Inflammatory macrophage treated with lipopolysaccharide for 1 hour (primary cell): ENCODE measurements around the gene ASB17.
A peak's percentile ranks its signal among the peaks of the same experiment; 100 is the strongest.
"Not testable (repeated sequence)": the region's sequence is repeated elsewhere in the genome, so short reads cannot be mapped to it uniquely, and the experiment has no call there.

Source experiments
- DNase-seq, 2 donors: peaks; one replicate each; pipeline ENCODE4 v3.0.0-alpha.2; 2020 to 2022

Gene ASB17

GRCh38 chr1:75932304-75932703, at the start of gene ASB17:
TSS of gene ASB17 (minus strand) at chr1:75932404. CDS start at chr1:75932291, 113 bp downstream.
- no peak for DNase-seq

- no peak for DNase-seq
Measured at GRCh38 chr1:75980972-75981897, 49.0 kb upstream of the ASB17 start.

- DNase-seq: no peak
Measured at GRCh38 chr1:75970631-75971030, 38.4 kb upstream of the ASB17 start.

GRCh38 chr1:75969550-75969949, 37.3 kb upstream of the ASB17 start:
- no peak for DNase-seq

GRCh38 chr1:75967719-75968118, 35.5 kb upstream of the ASB17 start:
- DNase-seq: no peak

- no peak for DNase-seq
Measured at GRCh38 chr1:75964760-75965408, 32.7 kb upstream of the ASB17 start.

- DNase-seq: not testable (repeated sequence)
Measured at GRCh38 chr1:75964110-75964759, 32.0 kb upstream of the ASB17 start.

- no peak for DNase-seq
Measured at GRCh38 chr1:75954586-75954985, 22.4 kb upstream of the ASB17 start.

- DNase-seq: no peak
Measured at GRCh38 chr1:75953461-75953860, 21.3 kb upstream of the ASB17 start.

- no peak for DNase-seq
Measured at GRCh38 chr1:75952016-75952415, 19.8 kb upstream of the ASB17 start.

- no peak for DNase-seq
Measured at GRCh38 chr1:75950176-75950575, 18.0 kb upstream of the ASB17 start.

- DNase-seq: peak; percentile 4 to 19
Measured at GRCh38 chr1:75943037-75943436, 10.8 kb upstream of the ASB17 start.

GRCh38 chr1:75937034-75937433, 4.8 kb upstream of the ASB17 start:
- DNase-seq: no peak

- no peak for DNase-seq
Measured at GRCh38 chr1:75922698-75923097, 9.5 kb downstream of the ASB17 start.

- no peak for DNase-seq
Measured at GRCh38 chr1:75916834-75917233, 15.4 kb downstream of the ASB17 start.

GRCh38 chr1:75908717-75909152, 23.5 kb downstream of the ASB17 start:
- no peak for DNase-seq

GRCh38 chr1:75901371-75901770, 30.8 kb downstream of the ASB17 start:
- no peak for DNase-seq

GRCh38 chr1:75884437-75884836, 47.8 kb downstream of the ASB17 start:
- DNase-seq: no peak

- DNase-seq: no peak
Measured at GRCh38 chr1:75879985-75880384, 52.2 kb downstream of the ASB17 start.

- DNase-seq: no peak
Measured at GRCh38 chr1:75870951-75871350, 61.3 kb downstream of the ASB17 start.
